ENCODE data around the gene ATP1A1. TPM values are rescaled to one million over a fixed set of nuclear protein-coding genes. Genes with fewer than 3 reads are reported as not detected.

The ATP1A1 gene
- total and polyA plus RNA-seq, 9 donors = 106 to 388 (median 196) TPM

DNA sequence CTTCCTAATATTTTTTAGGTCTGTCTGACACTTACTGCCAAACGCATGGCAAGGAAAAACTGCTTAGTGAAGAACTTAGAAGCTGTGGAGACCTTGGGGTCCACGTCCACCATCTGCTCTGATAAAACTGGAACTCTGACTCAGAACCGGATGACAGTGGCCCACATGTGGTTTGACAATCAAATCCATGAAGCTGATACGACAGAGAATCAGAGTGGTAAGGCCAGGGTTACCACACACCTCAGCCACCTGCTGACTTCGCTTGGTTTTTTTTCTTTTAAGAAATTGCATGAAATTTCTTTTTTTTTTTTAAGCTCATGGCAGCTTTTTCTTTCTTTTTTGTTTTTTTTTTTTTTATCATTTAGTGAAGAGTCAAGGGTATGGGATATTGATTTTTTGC lies 17.2 kb downstream of the ATP1A1 start:
- Histone ChIP-seq H3K9me3 (no peaks in the 10 kb centered on the region), H3K4me3 (no peak overlapping the region), H3K27ac (no peak overlapping the region), H3K27me3 (no peaks in the 10 kb centered on the region), H3K36me3 (no peaks in the 10 kb centered on the region), H3K4me1 (ENCODE audit: insufficient read depth) (peaks cover 9% of the 10 kb centered on the region)
- DNase-seq = no peak
- 87 to 89% (median 87%) methylated on average over 5 of the region's 5 CpGs for WGBS, 3 donors
- TF ChIP-seq, protein P1, sequence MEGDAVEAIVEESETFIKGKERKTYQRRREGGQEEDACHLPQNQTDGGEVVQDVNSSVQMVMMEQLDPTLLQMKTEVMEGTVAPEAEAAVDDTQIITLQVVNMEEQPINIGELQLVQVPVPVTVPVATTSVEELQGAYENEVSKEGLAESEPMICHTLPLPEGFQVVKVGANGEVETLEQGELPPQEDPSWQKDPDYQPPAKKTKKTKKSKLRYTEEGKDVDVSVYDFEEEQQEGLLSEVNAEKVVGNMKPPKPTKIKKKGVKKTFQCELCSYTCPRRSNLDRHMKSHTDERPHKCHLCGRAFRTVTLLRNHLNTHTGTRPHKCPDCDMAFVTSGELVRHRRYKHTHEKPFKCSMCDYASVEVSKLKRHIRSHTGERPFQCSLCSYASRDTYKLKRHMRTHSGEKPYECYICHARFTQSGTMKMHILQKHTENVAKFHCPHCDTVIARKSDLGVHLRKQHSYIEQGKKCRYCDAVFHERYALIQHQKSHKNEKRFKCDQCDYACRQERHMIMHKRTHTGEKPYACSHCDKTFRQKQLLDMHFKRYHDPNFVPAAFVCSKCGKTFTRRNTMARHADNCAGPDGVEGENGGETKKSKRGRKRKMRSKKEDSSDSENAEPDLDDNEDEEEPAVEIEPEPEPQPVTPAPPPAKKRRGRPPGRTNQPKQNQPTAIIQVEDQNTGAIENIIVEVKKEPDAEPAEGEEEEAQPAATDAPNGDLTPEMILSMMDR (IDR thresholded peaks at IDR 0.05) = no peak
- no peak for TF ChIP-seq POLR2A (IDR thresholded peaks at IDR 0.05)
- no peak for TF ChIP-seq EP300 (IDR thresholded peaks at IDR 0.05)
- intact Hi-C loops (cut with DNase I) = no loop called here

DNA sequence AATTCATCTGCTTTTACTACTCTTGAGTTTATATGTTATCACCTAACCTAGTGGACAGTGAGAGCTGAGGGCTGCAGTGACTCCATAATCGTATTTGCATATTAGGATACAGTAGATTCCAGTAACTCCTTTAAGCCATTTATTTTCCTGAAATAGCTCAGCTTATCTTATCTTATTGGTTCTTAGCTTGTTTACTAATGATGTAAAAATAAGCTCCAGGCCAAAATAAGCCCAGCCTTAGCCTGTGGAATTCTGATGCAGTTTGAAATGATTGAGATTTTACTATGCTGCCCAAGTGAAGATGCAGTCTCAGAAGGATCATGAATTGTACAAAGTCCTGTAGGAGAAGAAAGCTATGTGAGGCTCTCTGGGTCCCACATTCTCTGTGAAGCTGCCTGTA lies 18.1 kb downstream of the ATP1A1 start:
- H3K9me3 ChIP-seq = no peaks in the 10 kb centered on the region
- H3K27me3 ChIP-seq = no peaks in the 10 kb centered on the region
- intact Hi-C loops (cut with DNase I) = no loop called here
- WGBS, 3 donors = 60 to 76% (median 72%) methylated on average over 1 of the region's 1 CpG
- TF ChIP-seq POLR2A (IDR thresholded peaks at IDR 0.05) (no peak), EP300 (IDR thresholded peaks at IDR 0.05) (no peak)
- TF ChIP-seq, protein P1 (IDR thresholded peaks at IDR 0.05) = no peak
- peaks cover 4% of the 10 kb centered on the region for H3K4me1 ChIP-seq (ENCODE audit: insufficient read depth)
- DNase-seq = no peak
- no peak overlapping the region for H3K4me3 ChIP-seq
- no peak overlapping the region for H3K27ac ChIP-seq
- H3K36me3 ChIP-seq = no peaks in the 10 kb centered on the region

DNA sequence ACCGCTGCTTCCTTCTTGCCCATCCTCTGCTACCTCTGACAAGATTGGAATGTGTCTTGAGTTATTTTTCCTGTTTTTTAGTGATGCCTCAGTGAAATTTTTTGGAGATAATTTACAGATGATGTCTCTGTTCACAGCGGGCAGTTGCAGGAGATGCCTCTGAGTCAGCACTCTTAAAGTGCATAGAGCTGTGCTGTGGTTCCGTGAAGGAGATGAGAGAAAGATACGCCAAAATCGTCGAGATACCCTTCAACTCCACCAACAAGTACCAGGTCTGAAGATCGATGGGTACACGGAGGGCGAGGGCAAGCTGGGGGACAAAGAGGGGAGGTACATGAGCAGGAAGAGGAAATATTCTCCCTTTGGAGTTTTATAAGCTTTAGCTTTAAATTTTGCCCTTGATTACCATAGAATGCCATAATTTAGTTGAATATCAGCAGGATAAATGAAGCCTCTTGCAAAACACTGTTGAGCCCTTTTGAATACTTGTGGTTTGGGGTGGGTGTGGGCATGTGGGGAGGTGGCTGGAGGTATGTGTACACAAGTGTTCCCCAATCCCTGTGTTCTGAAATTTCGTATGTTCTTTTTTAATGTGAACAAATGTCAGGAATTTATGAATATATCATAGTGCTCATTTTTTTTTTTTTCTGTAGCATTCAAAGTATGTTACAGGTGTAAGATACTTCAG lies 19.8 kb downstream of the ATP1A1 start:
- Histone ChIP-seq H3K36me3 (no peaks in the 10 kb centered on the region), H3K9me3 (no peaks in the 10 kb centered on the region), H3K4me3 (no peak overlapping the region), H3K27ac (no peak overlapping the region), H3K4me1 (ENCODE audit: insufficient read depth) (peaks cover 1% of the 10 kb centered on the region), H3K27me3 (no peaks in the 10 kb centered on the region)
- TF ChIP-seq POLR2A (IDR thresholded peaks at IDR 0.05) (no peak), EP300 (IDR thresholded peaks at IDR 0.05) (no peak)
- TF ChIP-seq, protein P1 (IDR thresholded peaks at IDR 0.05) = no peak
- WGBS, 3 donors = 85 to 88% (median 87%) methylated on average over 10 of the region's 10 CpGs
- DNase-seq = no peak
- intact Hi-C loops (cut with DNase I) = no loop called here

DNA sequence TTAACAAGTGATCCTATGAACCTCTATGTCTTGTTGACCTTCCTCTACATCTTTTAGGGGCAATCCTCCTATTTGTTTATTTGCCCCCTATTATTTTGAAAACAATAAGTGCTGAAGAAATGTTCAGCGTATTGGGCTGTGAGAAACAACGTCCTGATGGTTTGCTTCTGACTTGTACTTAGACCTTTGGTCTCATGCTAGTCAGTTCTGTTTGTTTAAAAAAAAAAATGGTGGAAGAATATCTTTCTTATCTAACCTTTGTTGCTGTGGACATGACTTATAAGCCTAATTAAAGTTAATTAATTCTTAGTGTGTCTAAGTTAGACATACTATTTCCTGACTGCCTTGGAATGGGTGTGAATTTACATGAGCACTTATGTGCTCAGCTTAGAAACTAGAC lies 20.7 kb downstream of the ATP1A1 start:
- TF ChIP-seq EP300 (IDR thresholded peaks at IDR 0.05) (no peak), POLR2A (IDR thresholded peaks at IDR 0.05) (no peak)
- TF ChIP-seq, protein P1 (IDR thresholded peaks at IDR 0.05) = no peak
- no peak overlapping the region for H3K4me3 ChIP-seq
- intact Hi-C loops (cut with DNase I) = no loop called here
- no peak overlapping the region for H3K27ac ChIP-seq
- DNase-seq = no peak
- no peaks in the 10 kb centered on the region for H3K27me3 ChIP-seq
- WGBS, 3 donors = 65 to 82% (median 79%) methylated on average over 2 of the region's 2 CpGs
- no peaks in the 10 kb centered on the region for H3K36me3 ChIP-seq
- peaks cover 1% of the 10 kb centered on the region for H3K4me1 ChIP-seq (ENCODE audit: insufficient read depth)
- H3K9me3 ChIP-seq = no peaks in the 10 kb centered on the region

Measured in ovary (tissue), 9 donors.